RWPE1 (cell line): ENCODE measurements around the gene PNPLA3.

Experiments
- CTCF ChIA-PET: fragments of 350-600 bp; sonication (Branson Sonifier 250); formaldehyde crosslinking; extraction: SDS; loops from one replicate; lab custom pipeline; 2021; lab: Yijun Ruan, JAX
- POLR2A ChIA-PET: fragments of 400-600 bp; formaldehyde crosslinking; extraction: SDS; loops from one replicate; lab custom pipeline; 2020; ENCODE audit warnings: antibody characterized with exemption; ENCODE audit not compliant: low non-redundant PET; lab: Yijun Ruan, JAX
- DNase-seq: peaks from one replicate; pipeline ENCODE4 v3.0.0; 2012; ENCODE audit warnings: low spot score
- H3K27ac ChIP-seq: fragments of 450-650 bp; 2 replicates; pipeline ENCODE4 v1.5.1; 2017
- CTCF ChIP-seq: fragments of 450-650 bp; conservative IDR thresholded peaks from 2 replicates; pipeline ENCODE4 v1.5.1; 2017; ENCODE audit warnings: low read depth, mild to moderate bottlenecking

The PNPLA3 gene

GRCh38 chr22:43955883-43956782 is 32.5 kb downstream of the PNPLA3 start:
- ChIA-PET POLR2A (no interaction called here), CTCF (interaction anchor here (0.6 kb wide), 1 partner anchor 768 kb away, joined by 3 read pairs; no protein-coding TSS in a partner anchor)
- no peak for TF ChIP-seq CTCF
- H3K27ac ChIP-seq = peak overlapping the region; percentile 91
- no peak for DNase-seq

DNA sequence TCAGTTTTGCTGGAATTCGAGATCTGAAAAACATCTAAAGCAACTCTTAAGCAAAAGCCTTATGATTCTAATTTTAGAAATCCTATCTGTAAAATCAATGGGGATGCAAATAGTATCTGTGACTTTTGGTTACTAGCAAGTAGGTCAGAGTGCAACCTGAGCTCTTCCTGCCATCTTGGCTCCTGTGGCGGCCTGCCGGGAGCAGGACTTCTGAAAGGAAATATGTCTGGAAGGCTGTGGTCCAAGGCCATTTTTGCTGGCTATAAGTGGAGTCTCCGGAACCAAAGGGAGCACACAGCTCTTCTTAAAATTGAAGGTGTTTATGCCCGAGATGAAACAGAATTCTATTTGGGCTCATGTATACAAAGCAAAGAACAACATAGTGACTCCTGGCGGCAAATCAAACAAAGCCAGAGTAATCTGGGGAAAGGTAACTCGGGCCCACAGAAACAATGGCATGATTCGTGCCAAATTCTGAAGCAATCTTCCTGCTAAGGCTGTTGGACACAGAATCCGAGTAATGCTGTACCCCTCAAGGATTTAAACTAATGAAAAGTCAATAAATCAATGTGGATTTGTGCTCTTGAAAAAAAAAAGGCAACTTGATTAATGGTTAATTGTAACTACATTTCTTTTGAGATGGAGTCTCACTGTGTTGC is 33.3 kb downstream of the PNPLA3 start:
- POLR2A ChIA-PET = no interaction called here
- CTCF ChIA-PET = interaction anchor here (0.6 kb wide), 1 partner anchor 769 kb away, joined by 3 read pairs; no protein-coding TSS in a partner anchor
- no peak overlapping the region for H3K27ac ChIP-seq
- DNase-seq = no peak
- no peak for TF ChIP-seq CTCF

DNA sequence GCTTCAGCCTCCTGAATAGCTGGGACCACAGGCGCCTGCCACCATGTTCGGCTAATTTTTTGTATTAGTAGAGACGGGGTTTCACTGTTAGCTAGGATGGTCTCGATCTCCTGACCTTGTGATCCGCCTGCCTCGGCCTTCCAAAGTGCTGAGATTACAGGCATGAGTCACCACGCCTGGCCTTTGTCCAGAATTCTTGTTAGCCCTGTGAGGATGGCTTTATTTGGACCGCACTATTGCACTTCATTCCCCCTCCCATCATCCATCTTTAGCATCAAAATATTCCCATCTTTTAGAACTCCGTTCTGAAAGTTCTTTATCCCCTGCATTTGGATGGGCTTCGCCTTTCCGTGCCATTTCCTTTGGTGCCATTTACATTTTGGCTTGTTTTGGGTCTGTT is 34.3 kb downstream of the PNPLA3 start:
- no peak for DNase-seq
- CTCF ChIA-PET = no interaction called here
- no peak for TF ChIP-seq CTCF
- H3K27ac ChIP-seq = peak overlapping the region; percentile 19; the same call in 1 of the 2 replicates
- POLR2A ChIA-PET = no interaction called here

DNA sequence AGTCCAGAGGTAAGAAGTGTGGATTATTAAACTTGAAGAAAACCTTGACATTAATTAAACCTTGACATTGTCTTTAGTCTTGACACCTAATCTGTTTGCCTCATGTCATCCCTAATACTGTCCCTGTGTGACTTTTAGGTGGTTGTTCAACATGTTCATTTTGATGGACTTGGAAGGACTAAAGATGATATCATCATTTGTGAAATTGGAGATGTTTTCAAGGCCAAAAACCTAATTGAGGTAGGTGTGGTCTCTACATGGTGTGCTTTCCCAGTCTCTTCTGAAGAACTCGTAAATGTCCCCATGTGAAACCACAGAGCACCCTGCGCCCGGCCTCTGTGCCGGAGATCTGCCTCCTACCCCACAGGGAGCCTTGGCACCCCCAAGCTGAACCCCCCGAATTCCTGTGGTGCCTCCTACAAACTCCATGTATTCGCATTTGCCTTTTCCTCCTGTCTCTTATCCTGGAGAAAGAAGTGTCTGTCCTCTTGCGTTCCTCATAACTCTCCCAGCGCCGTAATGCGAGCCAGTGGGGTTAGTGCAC is 40.8 kb downstream of the PNPLA3 start:
- no peak for DNase-seq
- TF ChIP-seq CTCF = no peak
- ChIA-PET CTCF (no interaction called here), POLR2A (no interaction called here)
- H3K27ac ChIP-seq = peak overlapping the region; percentile 26; the same call in 1 of the 2 replicates

- DNase-seq = no peak
- CTCF ChIA-PET = no interaction called here
- no peak for TF ChIP-seq CTCF
- no peak overlapping the region; the same call in 1 of the 2 replicates for H3K27ac ChIP-seq
- POLR2A ChIA-PET = no interaction called here
Measured at GRCh38 chr22:43967069-43967468, 43.5 kb downstream of the PNPLA3 start.

DNA sequence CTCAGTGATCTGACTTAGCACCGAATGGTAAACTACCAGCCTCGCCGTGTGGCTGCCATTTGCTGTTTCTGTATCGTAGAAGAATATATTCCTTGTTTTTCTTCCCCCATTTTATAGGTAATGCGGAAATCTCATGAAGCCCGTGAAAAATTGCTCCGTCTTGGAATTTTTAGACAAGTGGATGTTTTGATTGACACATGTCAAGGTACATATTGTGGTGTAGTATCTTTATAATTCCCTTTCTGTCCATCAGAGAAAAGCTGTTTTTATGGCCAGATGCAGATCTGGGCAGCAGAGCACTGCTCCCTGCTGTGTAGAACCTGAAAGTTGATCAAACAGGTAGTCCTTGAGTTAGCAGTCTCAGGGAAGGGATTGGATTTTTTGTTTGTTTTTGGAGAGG is 45.0 kb downstream of the PNPLA3 start:
- ChIA-PET POLR2A (no interaction called here), CTCF (interaction anchor here (0.7 kb wide), 1 partner anchor 24 kb away, joined by 4 read pairs; no protein-coding TSS in a partner anchor)
- H3K27ac ChIP-seq = no peak overlapping the region
- TF ChIP-seq CTCF = no peak
- no peak for DNase-seq
